HS-27A (cell line): ENCODE measurements around the gene HLF.
A peak's percentile ranks its signal among the peaks of the same experiment; 100 is the strongest.

Source experiments
- DNase-seq: peaks from one replicate; pipeline ENCODE4 v3.0.0-alpha.2; 2012; ENCODE audit warnings: low read depth, missing footprints

Gene HLF

DNA sequence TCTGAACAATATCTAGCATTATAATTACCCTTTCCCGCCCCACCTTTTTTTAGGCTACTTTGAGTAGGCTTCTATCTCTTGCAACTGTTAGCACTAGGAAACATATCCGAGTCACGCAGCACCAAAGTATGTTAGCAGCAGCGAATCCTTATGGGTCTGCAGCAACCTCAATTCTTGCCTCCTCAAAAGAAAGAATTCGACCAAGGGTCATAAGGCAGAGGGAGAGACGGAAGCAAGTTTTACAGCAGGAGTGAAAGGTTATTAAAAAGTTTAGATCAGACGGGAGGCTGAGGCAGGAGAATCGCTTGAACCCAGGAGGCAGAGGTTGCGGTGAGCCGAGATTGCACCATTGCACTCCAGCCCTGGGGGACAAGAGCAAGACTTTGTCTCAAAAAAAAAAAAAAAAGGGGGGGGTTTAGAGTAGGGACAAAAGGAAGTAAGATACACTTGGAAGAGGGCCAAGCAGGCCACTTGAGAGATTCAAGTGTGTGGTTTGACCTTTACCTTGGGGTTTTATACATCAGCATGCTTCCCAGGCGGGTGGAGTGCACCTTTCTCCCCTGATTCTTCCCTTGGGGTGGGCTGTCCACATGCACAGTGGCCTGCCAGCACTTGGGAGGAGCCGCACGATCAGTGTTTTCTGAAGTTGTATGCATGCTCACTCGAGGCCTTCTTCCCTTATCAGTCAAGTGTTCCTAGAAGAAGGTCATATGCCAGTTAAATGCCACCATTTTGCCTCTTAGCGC is 67.7 kb downstream of the HLF start:
- DNase-seq = no peak

GRCh38 chr17:55334285-55334684 is 69.5 kb downstream of the HLF start:
- DNase-seq = no peak

- no peak for DNase-seq
These were observed 70.3 kb downstream of the HLF start for GRCh38 chr17:55334881-55335540.

DNA sequence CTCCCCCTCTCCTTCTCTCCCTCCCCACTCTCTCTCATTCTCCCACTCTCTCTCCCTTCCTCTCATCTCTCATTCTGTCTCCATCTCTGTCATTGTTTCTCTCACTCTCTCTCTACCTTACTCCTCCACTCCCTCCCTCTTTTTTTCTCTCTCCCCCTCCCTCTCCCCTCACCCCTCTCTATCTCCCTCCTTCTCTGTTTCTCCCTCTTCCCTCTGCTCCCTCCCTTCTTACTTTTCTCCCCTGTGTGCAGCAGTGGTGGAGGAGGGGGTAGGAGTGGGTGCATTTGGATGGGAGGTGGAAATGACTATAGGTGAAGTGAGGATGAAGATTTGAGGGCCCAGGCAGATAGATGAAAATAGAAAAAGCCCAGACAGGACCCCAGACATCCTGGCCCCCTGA is 70.9 kb downstream of the HLF start:
- no peak for DNase-seq

- no peak for DNase-seq
These were observed 71.7 kb downstream of the HLF start for GRCh38 chr17:55336426-55336825.

DNA sequence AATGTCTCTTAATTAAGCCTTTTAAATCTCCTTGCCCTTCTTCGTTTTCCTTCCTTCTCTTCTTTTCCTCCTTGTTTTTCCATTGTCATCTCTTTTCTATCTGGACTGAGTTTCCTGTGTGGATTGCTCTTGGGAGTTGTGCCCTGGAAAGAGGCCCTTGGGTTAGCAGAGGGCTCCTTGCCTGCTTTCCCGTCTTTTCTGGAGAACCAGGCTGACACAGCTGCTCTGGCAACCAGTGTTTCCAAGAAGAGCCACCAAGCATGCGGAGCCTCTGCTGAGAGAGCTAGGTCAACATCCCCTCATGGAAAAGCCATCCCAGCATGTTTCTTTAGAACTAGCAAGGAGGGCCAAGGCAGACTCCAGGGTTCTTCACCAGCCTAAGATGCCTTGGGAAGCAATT is 75.4 kb downstream of the HLF start:
- no peak for DNase-seq

- no peak for DNase-seq
These were observed 75.9 kb downstream of the HLF start for GRCh38 chr17:55340686-55341085.

GRCh38 chr17:55341432-55341831 is 76.7 kb downstream of the HLF start:
- no peak for DNase-seq

- no peak for DNase-seq
These were observed 78.2 kb downstream of the HLF start for GRCh38 chr17:55342800-55343585.

DNA sequence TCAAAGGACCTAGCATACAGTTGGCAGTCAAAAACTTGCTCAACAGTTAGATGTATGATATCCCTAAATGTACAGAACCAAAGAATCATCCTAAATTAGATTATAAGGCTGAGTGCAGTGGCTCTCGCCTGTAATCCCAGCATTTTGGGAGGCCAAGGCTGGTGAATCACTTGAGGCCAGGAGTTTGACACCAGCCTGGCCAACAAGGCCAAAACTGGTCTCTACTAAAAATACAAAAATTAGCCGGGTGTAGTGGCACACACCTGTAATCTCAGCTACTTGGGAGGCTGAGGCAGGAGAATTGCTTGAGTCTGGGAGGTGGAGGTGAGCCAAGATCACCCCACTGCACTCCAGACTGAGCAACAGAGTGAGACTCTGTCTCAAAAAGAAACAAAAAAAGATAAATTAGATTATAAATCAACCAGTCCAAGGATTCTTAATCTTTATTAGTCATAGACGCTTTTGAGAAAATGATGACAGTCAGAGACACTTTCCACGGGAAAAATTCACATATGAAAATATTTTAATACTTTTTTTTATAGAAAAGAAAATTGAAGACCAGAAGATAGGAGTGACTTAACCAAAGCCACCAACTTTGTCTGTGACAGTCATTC is 79.2 kb downstream of the HLF start:
- no peak for DNase-seq

GRCh38 chr17:55344514-55344997 is 79.8 kb downstream of the HLF start:
- no peak for DNase-seq

DNA sequence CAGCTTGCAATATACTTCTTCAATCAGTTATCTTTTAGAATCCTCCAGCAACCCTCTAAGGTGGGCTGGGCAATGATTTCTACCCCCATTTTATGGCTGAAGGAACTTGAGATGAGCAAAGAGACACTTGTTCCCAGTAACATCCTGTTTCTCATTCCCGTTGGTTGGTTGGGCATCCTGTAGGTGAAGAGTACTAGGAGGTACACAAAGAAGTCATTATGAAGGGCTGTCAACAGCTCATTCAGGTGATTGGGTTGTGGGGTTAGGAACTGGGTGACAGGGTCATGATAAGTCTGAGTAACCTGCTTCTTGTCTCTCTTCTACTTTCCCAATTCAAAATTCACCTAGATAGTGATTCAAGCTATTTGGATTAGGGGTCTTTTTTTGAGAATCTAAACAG is 80.4 kb downstream of the HLF start:
- no peak for DNase-seq

- DNase-seq = no peak
These were observed 81.9 kb downstream of the HLF start for GRCh38 chr17:55346658-55347057.

GRCh38 chr17:55347341-55347740 is 82.6 kb downstream of the HLF start:
- DNase-seq = no peak

DNA sequence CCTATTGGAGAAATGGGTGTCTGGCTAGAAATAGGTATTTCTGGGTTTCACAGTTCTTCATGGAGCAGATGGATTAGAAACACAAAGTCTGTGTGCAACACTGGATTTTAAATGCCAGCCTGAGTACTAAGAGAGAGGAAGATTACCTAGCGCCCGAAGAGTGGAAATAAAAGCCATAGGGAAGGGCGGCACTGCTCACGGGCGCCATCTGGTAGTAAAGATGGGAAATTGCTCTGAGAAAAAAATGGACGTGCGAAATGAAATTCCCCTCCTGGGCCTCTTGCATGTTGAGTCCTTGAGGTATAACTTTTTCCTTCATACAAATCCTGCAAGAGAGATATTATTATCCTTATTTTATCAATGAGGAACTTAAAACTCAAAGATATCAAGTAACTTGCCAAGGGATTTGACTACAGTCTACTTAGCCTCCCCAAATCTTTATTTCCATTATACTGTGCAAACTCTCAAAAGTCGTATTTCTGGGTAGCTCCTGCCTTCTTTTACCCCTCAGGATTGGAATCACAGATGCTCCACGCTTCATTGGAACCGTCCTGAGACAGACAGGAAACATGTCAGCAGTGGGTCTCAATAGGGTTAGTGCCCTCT is 84.1 kb downstream of the HLF start:
- DNase-seq = peak; percentile 11

GRCh38 chr17:55350825-55351205 is 86.1 kb downstream of the HLF start:
- DNase-seq = no peak

GRCh38 chr17:55351226-55351625 is 86.5 kb downstream of the HLF start:
- no peak for DNase-seq

DNA sequence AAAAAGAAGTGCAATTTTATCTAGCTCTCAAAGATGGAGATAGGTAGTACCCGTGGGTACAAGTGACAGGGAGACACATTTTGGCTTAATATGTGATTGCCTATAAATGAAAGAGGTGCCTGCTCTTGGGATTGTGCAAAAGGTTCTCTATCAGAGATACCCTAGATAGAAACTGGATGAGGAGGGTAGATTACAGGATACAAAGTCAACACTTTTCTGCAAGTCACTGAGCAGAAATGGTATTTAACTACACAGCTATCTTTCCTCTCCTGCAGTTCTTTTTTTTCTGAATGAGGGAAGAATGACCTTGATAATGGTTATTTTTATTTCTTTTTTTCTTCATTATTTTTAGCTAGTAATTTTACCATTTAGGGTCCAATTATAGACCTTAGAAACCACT is 89.2 kb downstream of the HLF start:
- DNase-seq = no peak

DNA sequence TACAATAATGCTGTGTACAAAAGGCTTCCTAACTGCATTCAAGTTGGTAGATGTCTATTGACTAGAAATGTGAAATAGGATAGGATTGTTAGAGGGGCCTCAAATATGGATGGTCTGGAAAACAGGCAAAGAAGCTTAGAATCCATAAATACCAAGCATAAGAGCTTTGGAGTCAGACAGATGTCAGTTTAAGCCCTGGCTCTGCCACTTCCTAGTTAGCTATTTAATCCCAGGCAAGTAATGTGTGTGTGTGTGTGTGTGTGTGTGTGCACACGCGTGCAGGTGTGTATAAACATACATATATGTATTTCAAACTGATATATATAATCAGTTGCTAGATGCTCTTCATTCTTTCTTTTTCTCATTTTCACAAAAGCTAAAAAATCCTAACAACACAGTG is 90.2 kb downstream of the HLF start:
- DNase-seq = no peak

DNA sequence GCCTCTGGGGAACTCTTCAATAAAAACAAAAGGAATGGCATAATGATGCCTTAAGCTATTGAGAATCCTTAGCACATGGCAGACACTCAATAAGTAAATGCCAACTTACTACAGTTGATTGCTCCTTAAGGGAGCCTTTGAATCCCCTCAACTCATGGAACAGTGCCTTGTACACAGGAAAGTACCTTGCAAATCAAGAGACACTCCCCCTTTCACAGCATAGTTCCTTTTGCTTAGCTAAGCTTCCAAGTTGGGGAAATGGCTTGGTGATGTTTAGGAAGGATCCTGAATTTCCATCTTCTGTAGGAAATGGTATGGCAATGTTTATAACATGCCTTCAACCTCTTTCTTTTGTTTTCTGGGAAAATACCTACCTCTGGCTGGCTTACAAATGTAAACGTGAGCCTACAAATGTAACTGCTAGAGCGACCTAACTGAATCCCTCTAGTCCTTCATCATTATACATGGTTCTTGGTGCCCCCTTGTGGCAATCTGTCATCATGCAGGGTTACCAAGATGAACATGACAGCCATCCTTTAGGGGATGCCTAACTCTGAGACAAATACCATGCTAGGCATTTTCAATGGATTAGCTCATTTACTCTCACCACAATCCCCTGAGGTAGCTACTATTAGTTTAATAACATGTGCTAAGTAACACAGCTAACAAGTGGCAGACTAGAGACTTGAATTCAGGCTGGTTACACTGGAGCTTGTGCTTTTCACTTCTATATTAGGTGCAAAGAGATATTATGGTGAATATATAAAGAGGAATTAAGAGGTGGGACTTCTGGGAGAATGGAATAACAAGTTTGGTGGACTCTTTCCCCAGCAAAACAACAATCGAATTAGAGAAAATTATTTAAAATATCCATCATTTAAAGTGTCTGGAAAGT is 91.9 kb downstream of the HLF start:
- peak; percentile 43 for DNase-seq

- no peak for DNase-seq
These were observed 96.2 kb downstream of the HLF start for GRCh38 chr17:55360971-55361370.
